Melanocyte of skin (primary cell): ENCODE measurements around the gene FBXO34. TPM values are rescaled to one million over a fixed set of nuclear protein-coding genes. Genes with fewer than 3 reads are reported as not detected.

Source experiments
- small RNA-seq, 2 donors: library from RNA; depleted of rRNA; stranded (forward); fragments of <200 nt; gene quantifications; one replicate each; pipeline ENCODE3, GENCODE V24; 2012
- total RNA-seq, 2 donors: library from RNA; depleted of rRNA; stranded (reverse); fragments of >200 nt; gene quantifications; 2 replicates each; pipeline ENCODE4 v1.2.3, GENCODE V29; 2012

Gene FBXO34
- 10 to 100 TPM; 19.6 to 23.3 TPM for total RNA-seq

DNA sequence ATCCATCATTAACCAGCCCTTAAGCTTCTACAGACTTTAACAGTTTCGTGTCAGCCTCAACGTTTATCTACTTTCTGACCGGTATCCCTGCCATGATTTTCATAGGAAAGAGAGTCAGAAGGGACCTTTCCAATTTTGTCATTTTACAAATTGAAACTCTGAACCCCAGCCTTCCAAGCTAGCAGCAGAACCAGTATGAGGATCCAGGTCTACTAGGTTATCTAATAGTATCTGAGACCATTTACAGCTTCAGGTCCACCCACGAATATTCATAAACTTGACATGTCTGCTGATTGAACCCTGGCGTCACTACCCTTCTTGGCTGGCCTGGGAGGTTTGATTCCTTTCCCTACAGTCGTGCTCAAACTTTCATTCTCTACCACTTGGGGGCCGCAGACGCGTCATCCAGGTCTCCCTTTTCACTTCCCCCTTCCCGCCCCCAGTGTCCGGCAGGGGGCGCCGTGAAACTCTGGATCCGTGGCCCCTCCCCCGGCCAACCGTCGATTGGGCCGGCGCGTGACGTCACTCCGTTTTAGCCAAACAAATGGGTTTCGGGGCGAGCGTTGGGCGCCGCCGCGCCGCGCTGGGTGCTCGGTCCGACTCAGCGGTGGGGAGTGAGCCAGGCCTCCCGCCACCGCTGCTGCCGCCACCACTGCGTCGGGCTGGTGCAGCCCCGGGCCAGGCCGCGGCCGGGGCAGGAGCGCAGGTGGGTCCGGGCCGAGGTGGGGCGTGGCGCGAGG lies at the start of gene FBXO34:
Gene FBXO34, plus strand, starts transcription at position 590 of the 740 bp plus-strand sequence. CDS start 78,970 bp downstream, outside the sequence.

Small RNA genes within 50 kb of the gene (small RNA-seq; reads per million reads assigned to genes)
- 0 reads per million in 2 donors for gene AL356801.1

Other genes starting within 250 kb of the FBXO34 start
- 10 to 100 TPM in 1 of 2 donors, 1 to 10 TPM in 1; 9.6 to 21.0 TPM for gene WDHD1, start 244.3 kb upstream of the FBXO34 start, total RNA-seq
- gene SOCS4, start 244.2 kb upstream of the FBXO34 start, total RNA-seq: 10 to 100 TPM; 12.0 to 17.0 TPM
- 10 to 100 TPM; 42.7 to 46.3 TPM for gene MAPK1IP1L, start 219.8 kb upstream of the FBXO34 start, total RNA-seq
- 1,000 to 10,000 TPM in 1 of 2 donors, 100 to 1,000 TPM in 1; 856 to 1,302 TPM for gene LGALS3, start 142.2 kb upstream of the FBXO34 start, total RNA-seq
- 10 to 100 TPM; 25.5 to 43.3 TPM for gene DLGAP5, start 79.8 kb upstream of the FBXO34 start, total RNA-seq
- gene ATG14, start 140.4 kb downstream of the FBXO34 start, total RNA-seq: 10 to 100 TPM; 11.0 TPM
- not detected for gene TBPL2, start 169.2 kb downstream of the FBXO34 start, total RNA-seq